Uterus (tissue), 2 donors: ENCODE measurements around the gene WDR19.

Experiments used
- CTCF ChIP-seq, 4 experiments: fragments of 200-600 bp in 2 of 4; fragments of 450-650 bp in 2 of 4; sonication (generic) in 2 of 4; IDR thresholded peaks; one replicate each; pipeline ENCODE4 v1.5.1; 2016 to 2019; ENCODE audit warnings: antibody characterized with exemption in 4 of 4, mild to moderate bottlenecking in 2 of 4, moderate library complexity in 1 of 4
- POLR2A ChIP-seq, 2 donors: fragments of 450-650 bp; IDR thresholded peaks; one replicate each; pipeline ENCODE4 v1.6.1; 2016; ENCODE audit warnings: antibody characterized with exemption in 2 of 2, mild to moderate bottlenecking in 1 of 2, moderate library complexity in 1 of 2

DNA sequence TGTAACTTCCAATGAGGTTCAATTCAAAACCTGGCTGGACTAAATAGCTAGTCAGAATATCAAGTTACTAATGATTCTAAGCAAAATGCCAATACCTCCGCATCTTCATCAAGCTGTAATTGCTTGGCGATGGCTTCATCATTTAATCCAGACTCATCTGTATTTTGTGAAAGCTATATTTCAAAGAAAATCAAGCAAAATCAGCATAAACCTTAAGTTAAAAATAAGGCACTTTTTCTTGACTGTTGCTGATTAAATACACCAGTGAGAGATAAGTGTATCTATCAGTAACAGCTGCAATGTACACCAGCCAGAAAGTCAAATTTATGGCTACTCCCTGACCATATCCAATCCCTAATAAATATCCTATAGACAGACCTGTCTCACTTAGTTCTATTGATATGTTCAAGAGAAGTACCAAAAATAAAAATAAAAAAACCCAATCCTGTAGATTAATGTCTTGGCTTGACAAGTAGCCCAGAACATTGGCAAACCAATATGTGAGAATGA lies 144.2 kb downstream of the WDR19 start:
- TF ChIP-seq CTCF (IDR thresholded peaks at IDR 0.05) (no peak), POLR2A (IDR thresholded peaks at IDR 0.05) (no peak)
